NCI-H2227 treated with DMSO at 0.1 percent for 48 hours (cell line): ENCODE measurements around the gene MYH6.
"Not testable (repeated sequence)": the region's sequence is repeated elsewhere in the genome, so short reads cannot be mapped to it uniquely, and the experiment has no call there.

ENCODE experiments used
- DNase-seq: peaks from one replicate; lab custom pipeline; 2025; lab: John Stamatoyannopoulos, UW

The MYH6 gene

DNA sequence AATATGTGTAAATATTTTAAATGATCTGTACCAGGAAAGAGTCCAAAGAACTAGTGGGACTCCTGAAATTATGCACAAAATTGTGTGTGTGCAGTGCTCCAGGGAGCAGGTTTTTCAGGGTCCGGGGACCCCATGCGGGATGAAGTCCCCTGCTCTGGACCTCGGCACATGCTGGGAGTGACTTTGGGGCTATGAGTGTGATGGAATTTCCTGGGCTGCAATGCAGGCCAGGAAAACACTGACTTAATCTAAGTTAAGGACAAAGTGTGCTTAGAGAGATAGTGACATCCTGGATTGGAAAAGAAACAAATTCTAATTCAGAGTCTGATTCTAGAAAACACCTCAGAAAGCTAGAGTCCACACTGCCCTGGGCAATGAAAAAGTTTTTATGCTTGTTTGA, 6.2 kb upstream of the MYH6 start:
- no peak for DNase-seq

DNA sequence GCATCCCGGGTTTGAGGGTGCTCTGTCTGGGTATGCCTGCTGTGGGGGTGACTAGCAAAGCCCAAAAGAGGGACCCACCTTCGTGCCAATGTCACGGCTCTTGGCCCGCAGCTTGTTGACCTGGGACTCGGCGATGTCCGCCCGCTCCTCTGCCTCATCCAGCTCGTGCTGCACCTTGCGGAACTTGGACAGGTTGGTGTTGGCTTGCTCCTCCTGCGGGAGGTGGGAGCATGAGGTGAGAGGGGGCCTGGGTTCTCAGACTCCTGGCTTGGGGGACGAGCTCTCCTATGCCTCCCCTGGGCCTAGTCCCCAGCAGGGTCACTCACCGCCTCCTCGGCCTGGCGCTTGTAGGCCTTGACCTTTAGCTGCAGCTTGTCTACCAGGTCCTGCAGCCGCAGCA, 5.6 kb upstream of the MYH6 start:
- DNase-seq = no peak

DNA sequence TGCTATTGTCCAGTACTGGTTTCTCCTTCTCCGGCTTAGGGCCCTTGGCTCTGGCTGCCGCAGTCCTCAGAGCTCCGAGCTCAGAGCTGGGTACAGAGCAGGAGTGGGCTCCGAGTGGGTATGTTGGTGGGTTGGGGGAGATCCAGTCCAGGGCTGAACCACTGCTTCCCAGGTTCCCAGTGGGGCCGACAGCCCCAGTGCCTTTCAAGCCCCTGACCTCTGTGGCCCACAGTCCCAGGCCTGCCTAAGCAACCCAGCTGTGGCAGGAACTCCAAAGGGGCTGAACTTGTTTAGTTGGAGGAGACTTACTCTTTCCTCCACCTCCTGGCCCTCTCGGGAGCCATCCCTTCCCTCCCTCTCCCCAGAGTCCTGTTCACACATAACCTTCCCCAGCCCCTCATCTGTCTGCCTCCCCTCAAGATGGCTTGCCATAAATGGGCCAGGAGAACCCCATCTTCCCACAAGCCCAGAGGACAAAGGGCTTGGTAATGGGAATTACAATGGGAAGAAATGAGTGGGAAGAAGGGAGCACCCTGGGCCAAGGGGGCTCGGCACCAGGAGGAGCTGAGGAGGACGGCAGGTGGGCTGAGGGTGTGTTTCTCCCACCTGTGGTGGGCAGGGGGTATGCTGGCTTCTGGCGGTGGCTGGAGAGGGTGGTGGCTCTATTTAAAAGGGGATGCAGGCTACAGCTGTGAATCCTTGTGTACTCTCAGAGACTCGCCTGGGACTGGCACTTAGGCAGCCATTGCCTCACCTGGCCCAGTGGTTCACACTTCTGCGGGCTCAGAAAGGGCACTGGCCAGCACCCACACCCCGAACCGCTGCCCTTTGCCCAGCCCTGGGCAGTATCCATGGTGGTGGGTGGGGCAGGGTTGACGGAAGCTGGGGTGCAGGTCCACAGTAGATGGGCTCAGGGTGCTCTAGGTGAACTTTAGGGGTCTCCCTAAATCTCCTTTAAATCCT, 3.8 kb upstream of the MYH6 start:
- DNase-seq = no peak

- no peak for DNase-seq
Observed at GRCh38 chr14:23409966-23410635, 2.0 kb upstream of the MYH6 start.

- no peak for DNase-seq
Observed at GRCh38 chr14:23409475-23409874, 1.4 kb upstream of the MYH6 start.

- DNase-seq = no peak
Observed at GRCh38 chr14:23408307-23408630, 196 bp upstream of the MYH6 start.

GRCh38 chr14:23406725-23407355, 1.2 kb downstream of the MYH6 start:
- no peak for DNase-seq

DNA sequence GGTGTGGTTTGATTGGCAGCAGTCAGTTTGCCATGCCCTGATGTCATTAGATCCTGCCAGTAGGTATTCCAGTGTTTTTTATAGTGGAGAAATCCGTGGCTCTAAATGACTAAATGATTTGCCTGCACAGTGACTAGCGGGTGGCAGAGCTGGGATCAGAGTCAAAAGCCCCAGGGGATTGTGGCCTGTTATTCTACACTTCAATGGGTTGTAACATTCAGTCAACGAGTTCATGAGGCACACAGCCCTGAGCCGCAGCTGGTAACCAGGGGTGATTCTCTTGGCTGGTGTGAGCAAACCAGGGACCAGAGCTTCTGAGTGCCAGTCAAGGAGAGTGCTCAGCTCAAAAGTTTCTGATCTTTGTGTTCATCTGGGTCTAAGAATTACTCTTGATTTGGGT, 1.8 kb downstream of the MYH6 start:
- no peak for DNase-seq

DNA sequence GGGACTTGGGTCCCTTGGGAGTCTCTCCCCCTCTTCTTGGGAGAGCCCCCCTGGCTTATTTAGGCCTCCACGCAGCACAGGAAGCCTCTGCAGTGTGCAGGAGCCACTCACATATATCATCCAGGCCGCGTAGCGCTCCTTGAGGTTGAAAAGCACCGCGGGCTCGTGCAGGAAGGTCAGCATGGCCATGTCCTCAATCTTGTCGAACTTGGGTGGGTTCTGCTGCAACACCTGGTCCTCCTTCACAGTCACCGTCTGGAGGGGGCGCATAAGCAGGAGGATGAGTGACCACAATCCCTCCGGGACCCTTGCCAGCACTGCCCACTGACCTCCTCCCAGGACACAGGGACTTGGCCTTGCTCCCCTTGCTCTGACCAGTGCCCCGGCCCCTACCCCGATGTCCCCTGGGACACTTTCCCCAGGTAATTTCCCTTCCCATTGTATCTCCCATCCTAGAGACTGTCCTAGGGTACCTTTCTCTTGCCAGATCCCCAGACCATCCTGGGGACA, 2.5 kb downstream of the MYH6 start:
- DNase-seq = no peak

DNA sequence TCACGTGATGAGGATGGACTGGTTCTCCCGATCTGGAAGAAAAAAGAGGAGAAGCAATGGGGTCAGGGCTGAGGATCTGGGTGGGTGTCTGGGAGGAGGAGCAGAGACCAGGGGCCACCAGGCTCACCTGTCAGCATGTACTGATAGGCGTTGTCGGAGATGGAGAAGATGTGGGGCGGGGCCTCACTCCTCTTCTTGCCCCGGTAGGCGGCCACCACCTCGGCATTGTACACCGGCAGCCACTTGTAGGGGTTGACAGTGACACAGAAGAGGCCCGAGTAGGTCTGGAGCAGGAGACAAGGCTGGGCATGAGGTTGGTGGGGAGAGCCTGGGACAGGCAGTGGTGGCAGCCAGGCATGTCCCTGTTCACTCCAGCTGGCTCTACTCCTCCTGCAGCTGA, 3.0 kb downstream of the MYH6 start:
- no peak for DNase-seq

- DNase-seq = no peak
Observed at GRCh38 chr14:23404331-23404900, 3.7 kb downstream of the MYH6 start.

- no peak for DNase-seq
Observed at GRCh38 chr14:23403908-23404307, 4.2 kb downstream of the MYH6 start.

GRCh38 chr14:23403139-23403438, 5.0 kb downstream of the MYH6 start:
- DNase-seq = no peak

DNA sequence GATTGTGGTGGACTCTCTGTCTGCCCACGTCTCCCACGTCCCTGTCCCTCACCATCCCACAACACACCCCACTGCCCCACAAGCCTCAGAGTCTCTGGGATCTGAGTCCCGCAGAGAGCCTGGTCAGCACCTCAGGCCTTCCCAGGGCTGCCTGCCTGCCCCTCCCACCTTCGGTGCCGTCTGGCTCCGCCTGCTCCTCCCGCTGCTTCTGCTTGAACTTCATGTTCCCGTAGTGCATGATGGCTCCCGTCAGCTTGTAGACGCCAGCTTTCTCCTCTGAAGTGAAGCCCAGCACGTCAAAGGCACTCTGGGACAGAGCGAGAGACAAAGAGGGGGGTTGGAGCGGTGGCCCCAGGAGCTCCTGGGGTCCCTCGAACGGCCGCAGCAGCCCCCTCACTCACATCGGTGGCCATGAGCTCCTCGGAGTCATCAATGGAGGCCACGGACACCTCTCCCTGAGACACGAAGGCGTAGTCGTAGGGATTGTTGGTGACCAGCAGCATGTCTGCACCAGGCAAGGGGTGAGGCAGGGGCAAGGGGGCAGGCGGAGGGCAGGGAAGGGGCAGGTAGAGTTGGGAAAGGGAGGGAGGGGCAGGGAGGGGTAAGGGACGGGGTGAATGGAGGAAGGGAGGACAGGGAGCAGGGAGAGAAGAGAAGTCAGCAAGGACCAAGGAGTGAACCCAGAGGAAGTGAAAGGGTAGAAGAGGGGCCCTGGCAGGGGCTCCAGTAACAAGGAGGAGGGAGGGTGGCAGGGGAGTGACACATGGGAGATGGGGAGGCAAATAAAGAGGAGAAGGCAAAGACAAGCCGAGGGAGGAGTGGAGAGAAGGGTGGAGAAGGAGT, 5.6 kb downstream of the MYH6 start:
- no peak for DNase-seq

GRCh38 chr14:23401291-23401690, 6.8 kb downstream of the MYH6 start:
- DNase-seq = no peak

DNA sequence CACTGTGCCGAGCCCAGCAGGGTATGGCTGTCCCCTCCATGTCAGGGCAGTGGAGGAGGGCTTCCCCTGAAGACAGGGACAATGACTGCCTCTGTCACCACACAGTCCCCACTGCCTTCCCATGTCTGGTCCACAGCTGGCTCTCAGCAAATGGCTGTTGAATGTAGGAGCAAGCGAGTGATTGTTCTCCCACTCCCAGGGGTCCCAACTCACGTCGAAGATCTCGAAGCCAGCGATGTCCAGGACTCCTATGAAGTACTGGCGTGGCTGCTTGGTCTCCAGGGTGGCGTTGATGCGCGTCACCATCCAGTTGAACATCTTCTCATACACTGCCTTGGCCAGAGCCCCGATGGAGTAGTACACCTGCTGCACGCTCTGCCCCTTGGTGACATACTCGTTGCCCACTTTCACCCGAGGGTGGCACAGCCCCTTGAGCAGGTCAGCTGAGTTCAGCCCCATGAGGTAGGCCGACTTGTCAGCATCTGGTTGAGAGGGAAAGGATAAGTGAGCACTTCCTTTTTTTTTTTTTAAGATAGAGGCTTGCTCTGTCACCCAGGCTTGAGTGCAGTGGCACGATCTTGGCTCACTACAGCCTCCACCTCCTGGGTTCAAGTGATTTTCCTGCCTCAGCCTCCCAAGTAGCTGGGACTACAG, 7.5 kb downstream of the MYH6 start:
- DNase-seq = not testable (repeated sequence)

DNA sequence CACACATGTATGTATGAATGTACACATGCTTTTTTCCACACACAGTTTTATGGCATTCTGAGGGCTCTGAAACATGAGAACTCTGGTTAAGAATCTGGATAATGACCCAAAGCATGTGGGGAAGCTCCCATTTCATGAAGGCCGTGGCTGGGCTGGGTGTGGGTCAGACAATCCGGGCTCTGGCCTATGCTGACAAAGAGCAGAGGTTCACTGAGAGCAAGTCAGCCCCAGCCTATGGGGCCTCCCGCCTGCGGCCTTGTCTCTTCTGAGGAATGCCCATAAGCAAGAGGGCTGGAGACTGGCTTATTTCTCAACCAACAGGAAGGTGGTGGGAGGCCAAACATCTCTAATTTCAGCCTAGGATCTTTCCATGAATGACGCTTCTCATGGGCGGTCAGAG, 8.5 kb downstream of the MYH6 start:
- DNase-seq = no peak

DNA sequence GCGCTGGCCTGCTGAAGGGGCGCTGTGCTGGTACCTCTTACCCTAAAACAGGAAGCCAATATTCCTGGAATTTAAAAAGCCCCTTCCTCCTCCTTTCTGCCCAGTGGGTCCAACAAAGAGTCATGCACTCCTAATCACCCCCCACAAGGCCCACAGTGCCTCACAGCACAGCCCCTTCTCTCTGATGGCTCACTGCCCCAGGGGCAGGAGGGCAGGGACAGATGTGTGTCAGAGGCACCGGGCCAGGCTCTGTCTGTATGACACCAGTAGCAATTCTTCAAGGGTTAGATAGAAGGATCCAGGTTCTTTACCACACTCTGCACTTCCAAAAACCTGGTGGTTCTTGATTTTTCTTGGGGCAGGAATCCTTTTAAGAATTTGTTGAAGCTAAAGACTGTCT, 8.9 kb downstream of the MYH6 start:
- no peak for DNase-seq

GRCh38 chr14:23398348-23398747, 9.7 kb downstream of the MYH6 start:
- DNase-seq = no peak

GRCh38 chr14:23396781-23397407, 11.2 kb downstream of the MYH6 start:
- no peak for DNase-seq

GRCh38 chr14:23396126-23396525, 11.9 kb downstream of the MYH6 start:
- no peak for DNase-seq
